ACC112 (cell line): ENCODE data around the gene ANTKMT.

ENCODE experiments used
- H2AFZ ChIP-seq: fragments of 200-600 bp; sonication (generic); one replicate; pipeline ENCODE4 v1.6.0; 2017; ENCODE audit warnings: antibody characterized with exemption, low read length; ENCODE audit not compliant: unreplicated experiment
- H3K27ac ChIP-seq: fragments of 200-600 bp; sonication (generic); 2 replicates; pipeline ENCODE4 v1.5.1; 2014; ENCODE audit warnings: low read depth, mild to moderate bottlenecking, antibody characterized with exemption, low read length, moderate library complexity
- H3K27me3 ChIP-seq: fragments of 200-600 bp; sonication (generic); 2 replicates; pipeline ENCODE4 v1.6.1; 2014; ENCODE audit warnings: mild to moderate bottlenecking, antibody characterized with exemption, low read length, moderate library complexity, mixed read lengths; ENCODE audit not compliant: insufficient read depth
- H3K36me3 ChIP-seq: fragments of 200-600 bp; sonication (generic); 2 replicates; pipeline ENCODE4 v1.6.1; 2016; ENCODE audit warnings: mild to moderate bottlenecking, antibody characterized with exemption, low read length, moderate library complexity, mixed read lengths; ENCODE audit not compliant: insufficient read depth
- H3K4me1 ChIP-seq: fragments of 200-600 bp; sonication (generic); one replicate; pipeline ENCODE4 v1.6.1; 2016; ENCODE audit warnings: low read length, mixed read lengths; ENCODE audit not compliant: insufficient read depth, unreplicated experiment, control insufficient read depth
- H3K4me3 ChIP-seq: fragments of 200-600 bp; sonication (generic); 2 replicates; pipeline ENCODE4 v1.5.1; 2014; ENCODE audit warnings: mild to moderate bottlenecking, low read depth, low read length
- H3K79me2 ChIP-seq: fragments of 200-600 bp; sonication (generic); one replicate; pipeline ENCODE4 v1.6.0; 2016; ENCODE audit warnings: low read length; ENCODE audit not compliant: control insufficient read depth, unreplicated experiment, insufficient read depth

Gene ANTKMT

GRCh38 chr16:762595-763268 is 41.8 kb downstream of the ANTKMT start:
- H2AFZ ChIP-seq: no peak overlapping the region
- no peak overlapping the region for H3K4me3 ChIP-seq
- H3K27ac ChIP-seq: no peak overlapping the region
- no peaks in the 10 kb centered on the region for H3K4me1 ChIP-seq
- H3K79me2 ChIP-seq: no peaks in the 10 kb centered on the region
- H3K36me3 ChIP-seq: no peaks in the 10 kb centered on the region
- no peaks in the 10 kb centered on the region for H3K27me3 ChIP-seq

GRCh38 chr16:763369-764183 is 42.6 kb downstream of the ANTKMT start:
- Histone ChIP-seq H3K27ac (no peak overlapping the region), H3K4me1 (no peaks in the 10 kb centered on the region), H3K27me3 (no peaks in the 10 kb centered on the region), H3K79me2 (no peaks in the 10 kb centered on the region), H3K36me3 (no peaks in the 10 kb centered on the region), H3K4me3 (no peak overlapping the region), H2AFZ (no peak overlapping the region)

GRCh38 chr16:764184-764750 is 43.3 kb downstream of the ANTKMT start:
- H3K4me3 ChIP-seq: no peak overlapping the region
- no peak overlapping the region for H3K27ac ChIP-seq
- no peak overlapping the region for H2AFZ ChIP-seq
- no peaks in the 10 kb centered on the region for H3K4me1 ChIP-seq
- H3K79me2 ChIP-seq: no peaks in the 10 kb centered on the region
- no peaks in the 10 kb centered on the region for H3K36me3 ChIP-seq
- H3K27me3 ChIP-seq: no peaks in the 10 kb centered on the region

- no peaks in the 10 kb centered on the region for H3K27me3 ChIP-seq
- no peaks in the 10 kb centered on the region for H3K79me2 ChIP-seq
- H3K4me3 ChIP-seq: no peak overlapping the region
- no peak overlapping the region for H2AFZ ChIP-seq
- no peaks in the 10 kb centered on the region for H3K36me3 ChIP-seq
- no peaks in the 10 kb centered on the region for H3K4me1 ChIP-seq
- no peak overlapping the region for H3K27ac ChIP-seq
Measured at GRCh38 chr16:764848-765487, 44.0 kb downstream of the ANTKMT start.

- Histone ChIP-seq H3K4me1 (no peaks in the 10 kb centered on the region), H2AFZ (no peak overlapping the region), H3K27ac (no peak overlapping the region), H3K79me2 (no peaks in the 10 kb centered on the region), H3K36me3 (no peaks in the 10 kb centered on the region), H3K27me3 (no peaks in the 10 kb centered on the region), H3K4me3 (no peak overlapping the region)
Measured at GRCh38 chr16:765488-765865, 44.5 kb downstream of the ANTKMT start.

GRCh38 chr16:766008-766819 is 45.3 kb downstream of the ANTKMT start:
- Histone ChIP-seq H3K27ac (no peak overlapping the region), H3K4me1 (no peaks in the 10 kb centered on the region), H3K27me3 (no peaks in the 10 kb centered on the region), H2AFZ (no peak overlapping the region), H3K79me2 (no peaks in the 10 kb centered on the region), H3K4me3 (no peak overlapping the region), H3K36me3 (no peaks in the 10 kb centered on the region)

- H3K27ac ChIP-seq: no peak overlapping the region
- H2AFZ ChIP-seq: no peak overlapping the region
- H3K4me1 ChIP-seq: no peaks in the 10 kb centered on the region
- H3K4me3 ChIP-seq: no peak overlapping the region
- H3K27me3 ChIP-seq: no peaks in the 10 kb centered on the region
- no peaks in the 10 kb centered on the region for H3K36me3 ChIP-seq
- no peaks in the 10 kb centered on the region for H3K79me2 ChIP-seq
Measured at GRCh38 chr16:766820-767640, 46.1 kb downstream of the ANTKMT start.

GRCh38 chr16:767743-768235 is 46.8 kb downstream of the ANTKMT start:
- H3K36me3 ChIP-seq: no peaks in the 10 kb centered on the region
- H3K4me1 ChIP-seq: no peaks in the 10 kb centered on the region
- no peaks in the 10 kb centered on the region for H3K27me3 ChIP-seq

GRCh38 chr16:768428-768827 is 47.5 kb downstream of the ANTKMT start:
- Histone ChIP-seq H3K27ac (no peak overlapping the region), H2AFZ (no peak overlapping the region), H3K36me3 (no peaks in the 10 kb centered on the region)

More at GRCh38 chr16:767743-768235, 46.8 kb downstream of the ANTKMT start:
- H3K27ac ChIP-seq: no peak overlapping the region
- no peak overlapping the region for H3K4me3 ChIP-seq
- H3K79me2 ChIP-seq: no peaks in the 10 kb centered on the region
- no peak overlapping the region for H2AFZ ChIP-seq

More at GRCh38 chr16:768428-768827, 47.5 kb downstream of the ANTKMT start:
- Histone ChIP-seq H3K27me3 (no peaks in the 10 kb centered on the region), H3K4me3 (no peak overlapping the region), H3K4me1 (no peaks in the 10 kb centered on the region), H3K79me2 (no peaks in the 10 kb centered on the region)
